ENCODE results near the gene ABCC8. TPM values are rescaled to one million over a fixed set of nuclear protein-coding genes. Genes with fewer than 3 reads are reported as not detected.
A peak's percentile ranks its signal among the peaks of the same experiment; 100 is the strongest.

ABCC8 gene
- total RNA-seq, 1 donor from 2014 or later, result 80.5 TPM

- Mint-ChIP-seq H3K4me3 (no peak overlapping the region), H3K4me1 (ENCODE audit: unreplicated experiment) (peaks cover 11% of the 10 kb centered on the region), H3K27me3 (peaks cover 11% of the 10 kb centered on the region)
These were observed 32.5 kb downstream of the ABCC8 start for GRCh38 chr11:17443926-17444690.

DNA sequence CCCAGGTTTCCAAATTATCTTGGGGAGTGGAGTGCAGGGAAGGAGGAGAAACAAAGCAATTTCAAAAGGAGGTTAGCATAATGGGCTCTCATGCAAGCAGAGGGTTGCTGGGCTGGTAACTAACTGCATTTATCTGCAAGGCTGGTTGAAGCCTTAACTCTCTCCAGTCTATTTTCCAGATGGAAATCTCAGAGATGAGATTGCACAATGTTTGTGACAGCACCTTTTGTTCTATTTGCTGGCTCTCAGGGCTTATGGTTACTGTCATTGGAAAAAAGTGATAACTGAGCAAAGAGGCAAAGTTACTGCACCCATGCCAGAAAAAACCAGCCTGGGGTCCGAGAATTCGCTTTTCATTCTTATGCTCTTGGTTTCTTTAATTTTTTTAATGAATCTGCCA is 33.2 kb downstream of the ABCC8 start:
- H3K36me3 Mint-ChIP-seq, result no peaks in the 10 kb centered on the region
- H3K27ac Mint-ChIP-seq, result no peak overlapping the region
- peaks cover 11% of the 10 kb centered on the region for H3K27me3 Mint-ChIP-seq
- TF ChIP-seq, protein P1, sequence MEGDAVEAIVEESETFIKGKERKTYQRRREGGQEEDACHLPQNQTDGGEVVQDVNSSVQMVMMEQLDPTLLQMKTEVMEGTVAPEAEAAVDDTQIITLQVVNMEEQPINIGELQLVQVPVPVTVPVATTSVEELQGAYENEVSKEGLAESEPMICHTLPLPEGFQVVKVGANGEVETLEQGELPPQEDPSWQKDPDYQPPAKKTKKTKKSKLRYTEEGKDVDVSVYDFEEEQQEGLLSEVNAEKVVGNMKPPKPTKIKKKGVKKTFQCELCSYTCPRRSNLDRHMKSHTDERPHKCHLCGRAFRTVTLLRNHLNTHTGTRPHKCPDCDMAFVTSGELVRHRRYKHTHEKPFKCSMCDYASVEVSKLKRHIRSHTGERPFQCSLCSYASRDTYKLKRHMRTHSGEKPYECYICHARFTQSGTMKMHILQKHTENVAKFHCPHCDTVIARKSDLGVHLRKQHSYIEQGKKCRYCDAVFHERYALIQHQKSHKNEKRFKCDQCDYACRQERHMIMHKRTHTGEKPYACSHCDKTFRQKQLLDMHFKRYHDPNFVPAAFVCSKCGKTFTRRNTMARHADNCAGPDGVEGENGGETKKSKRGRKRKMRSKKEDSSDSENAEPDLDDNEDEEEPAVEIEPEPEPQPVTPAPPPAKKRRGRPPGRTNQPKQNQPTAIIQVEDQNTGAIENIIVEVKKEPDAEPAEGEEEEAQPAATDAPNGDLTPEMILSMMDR (conservative IDR thresholded peaks at IDR 0.05), result no peak
- no peak for DNase-seq (ENCODE audit: extremely low spot score, unreplicated experiment)
- H3K4me3 Mint-ChIP-seq, result no peak overlapping the region
- peaks cover 18% of the 10 kb centered on the region for H3K4me1 Mint-ChIP-seq (ENCODE audit: unreplicated experiment)
- no peaks in the 10 kb centered on the region for H3K9me3 Mint-ChIP-seq

More at GRCh38 chr11:17443926-17444690, 32.5 kb downstream of the ABCC8 start:
- TF ChIP-seq, protein P1 (conservative IDR thresholded peaks at IDR 0.05), result no peak
- Mint-ChIP-seq H3K27ac (no peak overlapping the region), H3K36me3 (no peaks in the 10 kb centered on the region), H3K9me3 (no peaks in the 10 kb centered on the region)
- no peak for DNase-seq (ENCODE audit: extremely low spot score, unreplicated experiment)

DNA sequence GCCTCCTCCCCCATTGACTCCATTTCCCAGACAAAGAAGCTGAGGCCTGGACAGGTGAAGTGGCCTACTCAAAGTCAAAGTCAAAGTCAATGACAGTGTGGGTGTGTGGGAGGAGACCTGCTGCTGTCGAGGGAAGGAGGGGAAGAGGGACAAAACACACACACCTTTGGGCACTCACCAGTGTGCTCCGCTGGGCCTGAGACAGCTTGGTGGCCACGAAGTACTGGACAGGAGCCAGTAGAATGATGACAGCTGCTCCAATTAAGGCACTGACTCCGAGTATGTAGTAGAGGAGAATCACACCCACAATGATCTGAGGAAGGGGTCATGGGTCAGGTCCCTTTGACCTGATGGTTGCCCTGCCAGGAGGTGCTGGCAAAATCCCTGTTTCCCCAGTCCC is 33.6 kb downstream of the ABCC8 start:
- no peak for DNase-seq (ENCODE audit: extremely low spot score, unreplicated experiment)
- no peaks in the 10 kb centered on the region for H3K36me3 Mint-ChIP-seq
- peaks cover 11% of the 10 kb centered on the region for H3K27me3 Mint-ChIP-seq
- peaks cover 19% of the 10 kb centered on the region for H3K4me1 Mint-ChIP-seq (ENCODE audit: unreplicated experiment)
- TF ChIP-seq, protein P1 (conservative IDR thresholded peaks at IDR 0.05), result no peak
- no peaks in the 10 kb centered on the region for H3K9me3 Mint-ChIP-seq
- H3K4me3 Mint-ChIP-seq, result no peak overlapping the region
- no peak overlapping the region for H3K27ac Mint-ChIP-seq

DNA sequence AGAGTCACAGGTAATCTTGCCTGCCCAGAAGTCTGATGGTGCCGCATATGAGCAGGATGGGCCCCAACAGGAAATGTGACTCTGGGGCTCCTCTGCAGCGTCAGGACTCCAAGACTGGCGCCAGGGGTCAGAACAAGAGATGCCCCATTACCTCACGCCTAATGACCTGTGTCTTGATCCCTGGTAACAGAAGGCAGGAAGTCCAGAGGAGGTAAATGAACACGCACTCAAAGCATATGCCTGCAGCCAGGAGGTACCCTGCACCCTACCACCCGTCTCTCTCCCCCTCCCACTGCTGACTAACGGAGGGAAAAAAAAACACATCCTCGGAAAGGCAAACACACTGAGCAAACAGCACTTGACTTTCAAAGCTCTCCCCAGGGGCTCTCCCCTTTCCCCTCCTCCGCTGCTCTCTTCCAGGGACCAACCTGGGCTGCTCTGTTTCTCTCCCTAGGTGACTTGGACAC is 37.3 kb downstream of the ABCC8 start:
- H3K9me3 Mint-ChIP-seq, result no peaks in the 10 kb centered on the region
- peaks cover 29% of the 10 kb centered on the region for H3K4me1 Mint-ChIP-seq (ENCODE audit: unreplicated experiment)
- H3K36me3 Mint-ChIP-seq, result no peaks in the 10 kb centered on the region
- TF ChIP-seq, protein P1 (conservative IDR thresholded peaks at IDR 0.05), result no peak
- no peak for DNase-seq (ENCODE audit: extremely low spot score, unreplicated experiment)
- no peak overlapping the region for H3K4me3 Mint-ChIP-seq
- H3K27ac Mint-ChIP-seq, result peak overlapping the region; percentile 63
- H3K27me3 Mint-ChIP-seq, result peaks cover 11% of the 10 kb centered on the region

DNA sequence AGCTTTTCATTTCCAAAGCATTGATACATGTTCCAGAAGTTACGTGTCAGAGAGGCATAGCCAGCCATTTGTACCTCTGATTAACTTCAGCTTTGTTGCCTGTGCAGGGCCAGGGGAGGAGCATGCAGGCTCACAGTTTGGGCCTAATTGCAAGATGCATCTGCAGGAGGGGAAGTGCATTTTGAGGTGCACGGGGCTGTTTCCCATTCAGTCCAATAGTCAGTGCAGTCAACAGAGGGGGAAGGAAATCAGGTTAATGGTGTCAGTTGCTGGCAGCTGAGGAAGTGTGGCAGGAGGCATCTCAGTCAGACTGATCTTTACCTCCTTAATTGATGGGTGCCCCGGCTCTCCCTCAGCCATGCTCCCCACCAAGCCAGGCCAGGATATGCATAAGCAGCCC is 39.3 kb downstream of the ABCC8 start:
- DNase-seq (ENCODE audit: extremely low spot score, unreplicated experiment), result no peak
- Mint-ChIP-seq H3K4me3 (no peak overlapping the region), H3K27me3 (peaks cover 11% of the 10 kb centered on the region), H3K9me3 (no peaks in the 10 kb centered on the region), H3K4me1 (ENCODE audit: unreplicated experiment) (peaks cover 29% of the 10 kb centered on the region), H3K27ac (no peak overlapping the region), H3K36me3 (no peaks in the 10 kb centered on the region)
- TF ChIP-seq, protein P1 (conservative IDR thresholded peaks at IDR 0.05), result no peak

Measured in type B pancreatic cell (in vitro differentiated cells).